ENCODE results near the gene FHIT.

FHIT gene

GRCh38 chr3:60291115-60291514 lies 960.1 kb downstream of the FHIT start:
- DNase-seq (ENCODE audit: low read depth, low spot score), result no peak
- H3K27ac ChIP-seq, result no peak overlapping the region

DNA sequence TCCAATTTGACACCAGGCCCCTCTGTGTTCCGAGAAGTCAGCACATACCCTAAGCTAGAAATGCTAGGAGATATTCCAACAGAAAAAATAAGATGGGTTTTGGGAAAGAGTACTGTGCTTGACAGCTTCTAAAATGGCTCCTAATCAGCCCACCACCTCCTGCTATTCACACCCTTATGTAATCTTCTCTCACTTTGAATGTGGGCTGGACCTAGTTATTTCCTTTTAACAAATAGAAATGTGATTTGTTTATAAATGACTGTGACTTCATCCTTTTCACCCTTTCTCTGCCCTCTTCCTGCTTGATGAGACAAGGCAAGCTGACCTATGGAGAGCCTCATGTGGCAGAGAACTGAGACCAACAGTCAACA lies 961.1 kb downstream of the FHIT start:
- H3K27ac ChIP-seq, result no peak overlapping the region
- no peak for DNase-seq (ENCODE audit: low read depth, low spot score)

GRCh38 chr3:60289341-60290121 lies 961.7 kb downstream of the FHIT start:
- no peak for DNase-seq (ENCODE audit: low read depth, low spot score)
- no peak overlapping the region for H3K27ac ChIP-seq

- no peak overlapping the region for H3K27ac ChIP-seq
- DNase-seq (ENCODE audit: low read depth, low spot score), result no peak
Measured at GRCh38 chr3:60282866-60283265, 968.4 kb downstream of the FHIT start.

DNA sequence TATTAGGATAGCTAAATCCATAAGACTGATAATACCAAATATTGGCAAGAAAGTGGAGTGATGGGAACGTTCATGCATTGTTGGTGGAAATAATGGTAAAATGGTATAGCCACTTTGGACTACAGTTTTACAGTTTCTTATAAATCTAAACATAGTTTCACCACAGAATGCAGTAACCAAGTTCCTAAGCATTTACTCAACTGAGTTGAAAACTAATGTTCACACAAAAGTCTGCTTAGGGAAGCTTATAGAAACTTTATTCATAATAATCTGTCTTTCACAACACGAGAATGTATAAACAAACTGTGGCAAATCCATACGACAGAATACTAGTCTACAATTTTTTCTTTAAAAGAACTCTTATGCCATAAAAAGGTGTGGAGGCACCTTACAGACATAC lies 969.3 kb downstream of the FHIT start:
- DNase-seq (ENCODE audit: low read depth, low spot score), result no peak
- no peak overlapping the region for H3K27ac ChIP-seq

GRCh38 chr3:60277361-60277800 lies 973.9 kb downstream of the FHIT start:
- no peak overlapping the region for H3K27ac ChIP-seq
- DNase-seq (ENCODE audit: low read depth, low spot score), result no peak

GRCh38 chr3:60276615-60277014 lies 974.6 kb downstream of the FHIT start:
- no peak overlapping the region for H3K27ac ChIP-seq
- no peak for DNase-seq (ENCODE audit: low read depth, low spot score)

DNA sequence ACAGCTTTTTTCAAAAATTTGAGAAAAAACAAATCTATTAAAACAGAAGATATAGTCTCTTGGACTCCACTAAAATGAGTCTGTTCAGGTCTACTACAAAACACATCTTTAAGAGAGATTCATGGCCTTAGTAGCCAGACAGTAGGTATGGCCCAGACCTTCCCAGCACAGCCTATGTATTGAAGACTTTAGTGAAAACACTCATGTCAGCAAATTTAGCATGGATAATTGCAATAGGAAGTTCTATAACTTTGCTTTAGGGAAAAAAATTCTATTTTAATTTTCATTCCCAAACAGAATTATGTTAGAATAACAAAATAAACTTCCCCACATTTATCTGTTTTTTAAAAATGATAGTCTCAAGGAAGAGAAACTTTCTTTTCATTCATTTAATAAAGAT lies 976.6 kb downstream of the FHIT start:
- no peak overlapping the region for H3K27ac ChIP-seq
- DNase-seq (ENCODE audit: low read depth, low spot score), result no peak

- DNase-seq (ENCODE audit: low read depth, low spot score), result no peak
- H3K27ac ChIP-seq, result no peak overlapping the region
Measured at GRCh38 chr3:60274098-60274497, 977.2 kb downstream of the FHIT start.

- DNase-seq (ENCODE audit: low read depth, low spot score), result no peak
- H3K27ac ChIP-seq, result no peak overlapping the region
Measured at GRCh38 chr3:60269829-60270266, 981.4 kb downstream of the FHIT start.

DNA sequence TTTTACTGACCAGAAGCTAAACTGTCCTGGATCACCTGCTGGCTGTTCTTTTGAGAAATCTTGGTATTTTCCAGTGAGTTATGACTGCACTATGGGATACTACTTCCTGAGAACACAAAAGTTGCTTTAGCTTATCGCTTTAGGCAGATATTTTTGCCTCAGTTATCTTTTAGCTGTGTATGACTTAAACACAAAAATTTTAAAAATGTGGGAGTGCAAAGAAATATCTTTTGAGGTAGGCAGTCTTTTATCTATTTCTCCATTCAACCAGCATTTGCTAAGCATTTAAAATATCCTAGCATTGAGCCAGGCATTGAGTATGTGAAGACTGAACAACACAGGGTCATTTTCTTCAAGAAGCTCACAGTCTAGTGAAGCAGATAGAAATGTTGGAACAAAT lies 981.9 kb downstream of the FHIT start:
- no peak overlapping the region for H3K27ac ChIP-seq
- no peak for DNase-seq (ENCODE audit: low read depth, low spot score)

GRCh38 chr3:60268123-60268522 lies 983.1 kb downstream of the FHIT start:
- DNase-seq (ENCODE audit: low read depth, low spot score), result no peak
- H3K27ac ChIP-seq, result no peak overlapping the region

GRCh38 chr3:60266444-60266843 lies 984.8 kb downstream of the FHIT start:
- no peak for DNase-seq (ENCODE audit: low read depth, low spot score)
- no peak overlapping the region for H3K27ac ChIP-seq

DNA sequence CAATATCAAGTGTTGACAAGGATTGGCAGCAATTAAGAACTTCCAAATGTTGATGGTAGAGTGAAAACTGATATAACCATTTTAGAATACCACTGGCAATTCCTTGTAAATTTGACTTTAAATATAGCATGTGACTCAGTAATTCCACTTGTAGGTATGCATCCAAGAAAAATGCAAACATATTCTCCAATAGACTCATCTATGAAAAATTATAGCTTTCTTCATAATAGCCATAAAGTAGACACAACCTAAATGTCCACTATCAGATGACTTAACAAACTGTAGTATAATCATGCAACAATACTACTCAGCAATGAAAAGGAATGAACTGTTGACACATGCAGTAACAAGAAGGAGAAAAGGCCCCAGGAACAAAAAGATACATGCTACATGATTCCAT lies 988.1 kb downstream of the FHIT start:
- no peak for DNase-seq (ENCODE audit: low read depth, low spot score)
- no peak overlapping the region for H3K27ac ChIP-seq

GRCh38 chr3:60262546-60262945 lies 988.7 kb downstream of the FHIT start:
- no peak overlapping the region for H3K27ac ChIP-seq
- no peak for DNase-seq (ENCODE audit: low read depth, low spot score)

GRCh38 chr3:60260546-60260945 lies 990.7 kb downstream of the FHIT start:
- no peak for DNase-seq (ENCODE audit: low read depth, low spot score)
- H3K27ac ChIP-seq, result no peak overlapping the region

GRCh38 chr3:60250810-60251209 lies 1000.4 kb downstream of the FHIT start:
- H3K27ac ChIP-seq, result no peak overlapping the region
- no peak for DNase-seq (ENCODE audit: low read depth, low spot score)

GRCh38 chr3:60250206-60250605 lies 1001.0 kb downstream of the FHIT start:
- no peak overlapping the region for H3K27ac ChIP-seq

DNA sequence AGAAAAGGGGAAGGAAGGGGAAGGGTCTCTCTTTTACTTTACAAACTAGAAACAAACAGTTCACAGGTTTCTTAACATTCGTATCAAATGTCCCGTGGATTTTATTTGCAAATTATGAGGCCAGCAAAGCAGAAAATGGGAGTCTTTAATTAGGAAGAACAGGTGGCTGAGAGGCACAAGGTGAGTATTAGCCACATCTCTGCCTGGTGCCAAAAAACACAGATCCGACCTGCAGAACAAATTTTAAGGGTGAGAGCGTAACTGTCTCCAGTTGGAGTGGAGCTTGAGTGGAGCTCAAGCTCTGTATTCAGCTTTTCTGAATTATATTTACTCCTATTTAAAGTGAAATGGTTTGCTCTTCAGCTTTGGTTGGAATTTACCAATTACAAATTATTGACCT lies 1004.9 kb downstream of the FHIT start:
- no peak overlapping the region for H3K27ac ChIP-seq
- DNase-seq (ENCODE audit: low read depth, low spot score), result no peak

More at GRCh38 chr3:60250206-60250605, 1001.0 kb downstream of the FHIT start:
- DNase-seq (ENCODE audit: low read depth, low spot score), result no peak

- no peak for DNase-seq (ENCODE audit: low read depth, low spot score)
- H3K27ac ChIP-seq, result no peak overlapping the region
Measured at GRCh38 chr3:60243456-60243855, 1007.8 kb downstream of the FHIT start.

DNA sequence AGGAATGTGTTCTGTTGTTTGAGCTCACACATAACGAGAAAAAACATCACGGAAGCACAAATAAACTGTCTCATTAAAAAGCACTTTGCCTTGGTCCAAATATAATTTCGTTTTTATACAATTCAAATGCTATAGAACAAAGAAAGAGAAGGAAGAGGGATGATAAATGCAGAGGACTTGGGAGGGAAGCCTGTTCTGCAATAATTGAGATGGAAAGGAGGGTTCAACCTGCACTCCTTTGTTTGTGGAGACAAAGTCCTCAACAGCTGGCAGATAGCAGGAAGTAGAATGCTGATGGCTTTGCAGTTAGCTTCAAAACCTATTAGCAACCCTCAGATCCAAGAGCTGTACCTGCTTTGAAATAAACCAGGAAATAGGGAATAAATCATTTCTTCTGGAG lies 1010.8 kb downstream of the FHIT start:
- no peak overlapping the region for H3K27ac ChIP-seq
- no peak for DNase-seq (ENCODE audit: low read depth, low spot score)

GRCh38 chr3:60238550-60238949 lies 1012.7 kb downstream of the FHIT start:
- no peak for DNase-seq (ENCODE audit: low read depth, low spot score)
- no peak overlapping the region for H3K27ac ChIP-seq

Data from epithelial cell of prostate (primary cell).